ENCODE results near the gene FYB1.

Gene FYB1

DNA sequence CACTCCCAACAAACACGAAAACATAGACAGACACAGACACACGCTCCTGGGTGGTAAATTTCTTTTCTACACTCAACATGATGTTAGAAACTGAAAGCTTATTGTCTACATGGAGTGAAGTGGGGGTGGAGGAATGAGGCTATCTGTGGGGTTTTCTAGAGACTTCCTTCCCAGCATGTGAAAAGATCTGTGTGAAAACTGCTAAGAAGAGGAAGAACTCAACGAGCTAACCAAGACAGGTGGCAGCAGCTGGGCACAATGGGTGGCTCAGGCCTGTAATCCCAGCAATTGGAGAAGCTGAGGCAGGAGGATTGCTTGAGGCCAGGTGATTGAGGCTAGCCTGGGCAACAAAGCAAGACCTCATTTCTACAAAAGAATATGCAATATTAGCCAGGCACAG is 7.6 kb downstream of the FYB1 start:
- DNase-seq (ENCODE audit: low spot score): no peak
- Histone ChIP-seq H3K27ac (no peak overlapping the region), H3K4me3 (no peak overlapping the region)
- TF ChIP-seq CTCF (IDR thresholded peaks at IDR 0.05): no peak

DNA sequence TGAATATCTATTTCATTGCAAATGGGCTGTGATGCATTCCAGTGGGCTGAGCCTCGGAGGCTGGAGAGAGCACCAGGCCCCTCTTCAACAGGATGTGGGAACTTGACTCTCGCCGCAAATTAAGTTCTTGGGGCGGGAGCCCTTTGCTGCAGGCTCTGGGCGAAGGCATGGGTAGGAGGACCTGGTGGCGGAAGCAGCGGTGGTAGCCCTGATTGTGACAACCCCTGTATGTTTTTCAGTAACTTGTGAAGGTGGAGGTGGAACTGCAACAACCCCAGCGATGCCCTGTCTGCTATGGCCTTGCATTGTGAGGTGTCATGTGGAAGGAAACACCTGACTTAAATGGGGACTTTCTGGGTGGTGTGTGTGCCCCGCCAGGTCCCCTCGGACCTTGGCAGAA is 9.4 kb downstream of the FYB1 start:
- no peak for DNase-seq (ENCODE audit: low spot score)
- Histone ChIP-seq H3K4me3 (no peak overlapping the region), H3K27ac (no peak overlapping the region)
- TF ChIP-seq CTCF (IDR thresholded peaks at IDR 0.05): no peak

GRCh38 chr5:39208471-39208870 is 10.9 kb downstream of the FYB1 start:
- H3K27ac ChIP-seq: no peak overlapping the region
- DNase-seq (ENCODE audit: low spot score): no peak
- H3K4me3 ChIP-seq: no peak overlapping the region
- no peak for TF ChIP-seq CTCF (IDR thresholded peaks at IDR 0.05)

DNA sequence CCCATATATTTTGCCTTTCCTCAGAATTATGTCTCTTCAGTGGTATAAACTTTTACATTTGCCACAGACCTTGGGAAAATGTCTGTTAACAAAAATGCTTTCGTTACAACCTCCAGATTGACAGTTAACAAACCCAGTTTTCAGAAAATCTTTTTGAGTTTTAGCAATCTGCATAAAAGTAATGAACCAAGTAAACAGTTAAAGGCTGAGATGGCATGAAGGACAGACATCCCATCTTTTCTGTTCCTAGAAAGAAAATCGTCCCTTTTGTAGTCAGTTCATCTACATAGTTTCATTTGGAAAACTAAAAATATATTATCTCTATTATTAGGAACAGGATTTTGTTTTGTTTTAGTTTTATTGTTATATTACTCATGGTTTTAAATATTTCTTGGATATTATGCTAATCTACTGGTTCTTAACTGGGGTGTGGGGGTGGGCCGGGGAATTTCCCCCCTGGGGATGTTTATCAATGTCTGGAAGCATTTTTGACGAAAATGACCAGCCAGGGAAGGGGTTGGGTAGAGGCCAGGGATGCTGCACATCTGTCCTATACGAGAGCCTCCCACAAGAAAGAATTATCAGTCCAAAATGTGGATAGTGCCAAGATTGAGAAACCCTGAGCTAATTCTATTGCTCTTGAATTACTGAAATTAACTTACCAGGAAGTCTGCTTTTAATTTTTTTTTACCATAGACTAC is 11.9 kb downstream of the FYB1 start:
- no peak overlapping the region for H3K4me3 ChIP-seq
- no peak overlapping the region for H3K27ac ChIP-seq
- no peak for TF ChIP-seq CTCF (IDR thresholded peaks at IDR 0.05)
- DNase-seq (ENCODE audit: low spot score): no peak

DNA sequence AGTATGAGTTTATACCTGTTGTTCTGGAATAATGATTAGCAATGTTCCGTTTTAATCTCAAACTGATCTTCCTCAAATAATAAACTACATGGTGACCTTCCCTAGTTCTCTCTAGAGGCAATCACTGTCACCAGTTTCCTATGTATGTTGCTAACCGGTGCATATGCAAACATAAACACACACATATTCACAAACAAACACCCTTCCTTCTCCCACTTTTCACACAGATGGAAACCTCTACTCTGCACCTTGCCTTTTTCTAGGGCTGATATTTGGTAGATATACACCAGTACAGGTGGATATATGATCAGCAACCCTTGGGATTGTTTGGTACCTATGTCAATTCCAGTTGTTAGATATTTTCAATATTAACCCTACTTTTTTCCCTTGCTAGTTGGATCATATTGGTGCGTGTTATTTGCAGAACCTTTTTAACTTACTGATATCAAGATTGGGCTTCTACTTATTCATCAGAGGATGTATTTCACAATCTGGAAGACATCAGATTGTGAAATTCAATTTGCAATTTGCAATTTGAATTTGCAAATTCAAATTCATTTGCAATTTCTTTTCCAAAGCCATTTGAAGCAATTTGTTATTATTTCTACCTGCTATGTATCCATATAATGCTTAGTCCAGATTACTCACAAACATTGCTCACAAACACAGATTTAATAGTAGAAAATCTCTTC is 12.6 kb downstream of the FYB1 start:
- no peak overlapping the region for H3K4me3 ChIP-seq
- TF ChIP-seq CTCF (IDR thresholded peaks at IDR 0.05): no peak
- no peak overlapping the region for H3K27ac ChIP-seq
- DNase-seq (ENCODE audit: low spot score): no peak

GRCh38 chr5:39205550-39205949 is 13.8 kb downstream of the FYB1 start:
- no peak overlapping the region for H3K4me3 ChIP-seq
- TF ChIP-seq CTCF (IDR thresholded peaks at IDR 0.05): no peak
- DNase-seq (ENCODE audit: low spot score): no peak
- H3K27ac ChIP-seq: no peak overlapping the region

- Histone ChIP-seq H3K4me3 (no peak overlapping the region), H3K27ac (no peak overlapping the region)
- no peak for DNase-seq (ENCODE audit: low spot score)
- no peak for TF ChIP-seq CTCF (IDR thresholded peaks at IDR 0.05)
Measured at GRCh38 chr5:39203951-39204350, 15.4 kb downstream of the FYB1 start.

Data from coronary artery (tissue), 2 donors.